SJSA1 (cell line): ENCODE data around the gene SCAPER. TPM values are rescaled to one million over a fixed set of nuclear protein-coding genes. Genes with fewer than 3 reads are reported as not detected.
"Not testable (repeated sequence)": the region's sequence is repeated elsewhere in the genome, so short reads cannot be mapped to it uniquely, and the experiment has no call there.

ENCODE experiments used
- DNase-seq, 2 experiments: peaks; one replicate each; pipeline ENCODE4 v3.0.0-alpha.2; 2015 to 2020; ENCODE audit warnings: low spot score in 2 of 2, low read depth in 1 of 2
- H3K27ac ChIP-seq: fragments of 250-450 bp; sonication (Bioruptor Pico); 2 replicates; pipeline ENCODE4 v1.5.1; 2020; ENCODE audit warnings: mild to moderate bottlenecking, moderate library complexity
- H3K27me3 ChIP-seq: fragments of 250-450 bp; sonication (Bioruptor Pico); replicated peaks from 2 replicates; pipeline ENCODE4 v1.5.1; 2020; ENCODE audit warnings: mild to moderate bottlenecking, moderate library complexity
- H3K36me3 ChIP-seq: fragments of 250-450 bp; sonication (Bioruptor Pico); 2 replicates; pipeline ENCODE4 v1.5.1; 2020; ENCODE audit warnings: mild to moderate bottlenecking
- H3K4me1 ChIP-seq: fragments of 250-450 bp; sonication (Bioruptor Pico); replicated peaks from 2 replicates; pipeline ENCODE4 v1.6.1; 2021; ENCODE audit warnings: mild to moderate bottlenecking
- H3K4me3 ChIP-seq: fragments of 250-450 bp; sonication (Bioruptor Pico); 2 replicates; pipeline ENCODE4 v1.5.1; 2020; ENCODE audit warnings: mild to moderate bottlenecking
- H3K9me3 ChIP-seq: fragments of 250-450 bp; sonication (Bioruptor Pico); replicated peaks from 2 replicates; pipeline ENCODE4 v1.5.1; 2020; ENCODE audit warnings: mild to moderate bottlenecking
- total RNA-seq: library from RNA; depleted of rRNA; stranded (reverse); fragments of >200 nt; shearing (Covaris generic); gene quantifications from 2 replicates; pipeline ENCODE4 v1.2.3, GENCODE V29; 2014

SCAPER gene
- total RNA-seq, 1 experiment from 2014 or later, result 10.2 TPM

DNA sequence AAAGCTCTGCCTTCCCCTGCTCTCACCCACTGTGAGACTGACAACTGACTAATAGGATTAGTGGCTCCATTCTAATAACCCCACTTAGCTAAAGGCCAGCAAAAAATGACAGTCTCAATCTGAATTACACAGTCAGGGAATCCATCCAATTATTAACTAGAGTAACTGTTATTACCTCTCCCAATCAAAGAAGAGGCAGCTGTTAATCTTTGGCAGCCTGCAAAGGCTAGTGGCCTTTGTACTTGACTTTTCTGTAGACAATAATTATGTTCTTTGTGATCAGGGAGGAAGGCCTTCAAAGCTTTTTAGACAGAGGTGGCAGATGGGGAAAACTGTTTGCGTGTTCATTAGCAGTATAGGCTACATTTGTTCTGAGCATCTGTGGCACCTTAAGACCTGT is 390.9 kb downstream of the SCAPER start:
- H3K27ac ChIP-seq, result no peak overlapping the region
- no peak for DNase-seq
- no peaks in the 10 kb centered on the region for H3K4me1 ChIP-seq
- no peaks in the 10 kb centered on the region; the same call in 1 of the 2 replicates for H3K9me3 ChIP-seq
- no peak overlapping the region for H3K4me3 ChIP-seq
- H3K27me3 ChIP-seq, result no peaks in the 10 kb centered on the region
- H3K36me3 ChIP-seq, result no peaks in the 10 kb centered on the region

GRCh38 chr15:76512971-76513370 is 392.2 kb downstream of the SCAPER start:
- H3K27me3 ChIP-seq, result no peaks in the 10 kb centered on the region
- H3K27ac ChIP-seq, result no peak overlapping the region
- H3K9me3 ChIP-seq, result no peaks in the 10 kb centered on the region; the same call in 1 of the 2 replicates
- H3K4me1 ChIP-seq, result no peaks in the 10 kb centered on the region
- no peaks in the 10 kb centered on the region for H3K36me3 ChIP-seq
- no peak for DNase-seq
- H3K4me3 ChIP-seq, result no peak overlapping the region

GRCh38 chr15:76510663-76511062 is 394.5 kb downstream of the SCAPER start:
- DNase-seq, H3K36me3 ChIP-seq, H3K4me3 ChIP-seq, H3K27ac ChIP-seq, H3K9me3 ChIP-seq, H3K4me1 ChIP-seq, H3K27me3 ChIP-seq: not testable (repeated sequence)

GRCh38 chr15:76503804-76504203 is 401.3 kb downstream of the SCAPER start:
- Histone ChIP-seq H3K36me3 (no peaks in the 10 kb centered on the region), H3K27ac (no peak overlapping the region), H3K4me1 (no peaks in the 10 kb centered on the region), H3K4me3 (no peak overlapping the region), H3K9me3 (no peaks in the 10 kb centered on the region), H3K27me3 (no peaks in the 10 kb centered on the region)
- no peak for DNase-seq

GRCh38 chr15:76503121-76503520 is 402.0 kb downstream of the SCAPER start:
- no peak for DNase-seq

DNA sequence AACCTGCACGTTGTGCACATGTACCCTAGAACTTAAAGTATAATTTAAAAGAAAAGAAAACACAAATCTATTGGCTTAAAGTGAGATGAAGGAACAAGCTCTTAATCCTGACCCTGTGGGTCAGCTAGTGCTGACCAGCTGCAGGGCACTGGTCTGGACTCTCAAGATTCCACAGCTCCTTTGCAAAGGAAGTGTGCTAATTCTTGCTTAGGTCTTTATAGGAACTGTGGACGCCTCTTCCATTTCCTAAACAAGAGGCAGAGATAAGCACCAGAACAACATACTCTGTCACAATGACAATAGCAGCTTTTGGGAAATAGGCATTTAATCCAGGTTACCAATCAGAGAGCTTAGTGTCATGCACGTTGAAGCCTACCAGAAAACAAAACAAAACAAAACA is 402.5 kb downstream of the SCAPER start:
- DNase-seq, result no peak
- Histone ChIP-seq H3K27me3 (no peaks in the 10 kb centered on the region), H3K4me1 (no peaks in the 10 kb centered on the region), H3K9me3 (no peaks in the 10 kb centered on the region), H3K4me3 (no peak overlapping the region), H3K36me3 (no peaks in the 10 kb centered on the region), H3K27ac (no peak overlapping the region)

More at GRCh38 chr15:76503121-76503520, 402.0 kb downstream of the SCAPER start:
- no peaks in the 10 kb centered on the region for H3K9me3 ChIP-seq
- no peaks in the 10 kb centered on the region for H3K36me3 ChIP-seq
- H3K27ac ChIP-seq, result no peak overlapping the region
- H3K27me3 ChIP-seq, result no peaks in the 10 kb centered on the region
- no peaks in the 10 kb centered on the region for H3K4me1 ChIP-seq
- H3K4me3 ChIP-seq, result no peak overlapping the region

DNA sequence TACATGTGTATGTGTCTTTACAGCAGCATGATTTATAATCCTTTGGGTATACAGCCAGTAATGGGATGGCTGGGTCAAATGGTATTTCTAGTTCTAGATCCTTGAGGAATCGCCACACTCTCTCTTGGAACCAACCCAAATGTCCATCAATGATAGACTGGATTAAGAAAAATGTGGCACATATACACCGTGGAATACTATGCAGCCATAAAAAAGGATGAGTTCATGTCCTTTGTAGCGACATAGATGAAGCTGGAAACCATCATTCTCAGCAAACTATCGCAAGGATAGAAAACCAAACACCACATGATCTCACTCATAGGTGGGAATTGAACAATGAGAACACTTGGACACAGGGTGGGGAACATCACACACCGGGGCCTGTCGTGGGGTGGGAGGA is 403.0 kb downstream of the SCAPER start:
- not testable (repeated sequence) for H3K4me1 ChIP-seq, H3K9me3 ChIP-seq, H3K27ac ChIP-seq, H3K4me3 ChIP-seq, H3K27me3 ChIP-seq, DNase-seq, H3K36me3 ChIP-seq

GRCh38 chr15:76501726-76502125 is 403.4 kb downstream of the SCAPER start:
- Histone ChIP-seq H3K27ac (no peak overlapping the region), H3K9me3 (no peaks in the 10 kb centered on the region), H3K27me3 (no peaks in the 10 kb centered on the region), H3K36me3 (no peaks in the 10 kb centered on the region), H3K4me3 (no peak overlapping the region), H3K4me1 (no peaks in the 10 kb centered on the region)
- no peak for DNase-seq

DNA sequence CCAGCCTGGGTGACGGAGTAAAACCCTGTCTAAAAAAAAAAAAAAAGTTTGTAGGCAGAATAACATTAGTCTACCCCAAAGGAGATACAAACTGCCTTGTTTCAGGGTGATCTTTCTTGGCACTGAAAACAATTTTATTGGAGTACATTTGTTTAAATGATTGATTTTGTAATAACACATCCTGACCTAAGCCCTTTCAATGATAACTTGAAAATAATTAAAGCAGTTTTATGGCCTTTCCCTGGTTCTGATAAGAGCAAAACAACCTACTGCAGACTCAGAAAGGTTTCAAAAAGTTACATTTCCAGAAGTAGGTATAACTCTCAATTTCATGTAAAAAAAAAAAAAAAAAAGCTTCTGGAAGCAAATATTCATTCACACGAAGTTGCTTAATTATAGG is 404.1 kb downstream of the SCAPER start:
- H3K9me3 ChIP-seq, result no peaks in the 10 kb centered on the region
- DNase-seq, result no peak
- H3K4me3 ChIP-seq, result no peak overlapping the region
- no peaks in the 10 kb centered on the region for H3K27me3 ChIP-seq
- no peak overlapping the region for H3K27ac ChIP-seq
- H3K36me3 ChIP-seq, result no peaks in the 10 kb centered on the region
- H3K4me1 ChIP-seq, result no peaks in the 10 kb centered on the region

DNA sequence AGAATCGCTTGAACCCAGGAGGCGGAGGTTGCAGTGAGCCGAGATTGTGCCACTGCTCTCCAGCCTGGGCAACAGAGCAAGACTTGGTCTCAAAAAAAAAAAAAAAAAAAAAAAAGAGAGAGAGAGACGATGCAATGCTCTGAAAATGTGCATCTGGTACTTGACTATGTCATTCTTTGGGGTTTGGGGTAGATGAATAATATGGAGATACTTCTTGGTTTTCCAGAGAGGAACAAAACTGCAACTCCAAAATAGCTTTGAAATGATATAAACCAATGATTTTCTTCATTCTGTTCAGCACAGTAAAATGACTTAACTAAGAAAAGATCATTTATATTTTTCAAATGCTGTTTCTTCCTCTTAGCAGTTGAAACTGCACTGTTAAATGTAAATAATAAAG is 409.7 kb downstream of the SCAPER start:
- no peak overlapping the region for H3K4me3 ChIP-seq
- no peak for DNase-seq
- no peak overlapping the region for H3K27ac ChIP-seq
- H3K9me3 ChIP-seq, result no peaks in the 10 kb centered on the region
- no peaks in the 10 kb centered on the region for H3K4me1 ChIP-seq
- H3K36me3 ChIP-seq, result no peaks in the 10 kb centered on the region
- H3K27me3 ChIP-seq, result no peaks in the 10 kb centered on the region

DNA sequence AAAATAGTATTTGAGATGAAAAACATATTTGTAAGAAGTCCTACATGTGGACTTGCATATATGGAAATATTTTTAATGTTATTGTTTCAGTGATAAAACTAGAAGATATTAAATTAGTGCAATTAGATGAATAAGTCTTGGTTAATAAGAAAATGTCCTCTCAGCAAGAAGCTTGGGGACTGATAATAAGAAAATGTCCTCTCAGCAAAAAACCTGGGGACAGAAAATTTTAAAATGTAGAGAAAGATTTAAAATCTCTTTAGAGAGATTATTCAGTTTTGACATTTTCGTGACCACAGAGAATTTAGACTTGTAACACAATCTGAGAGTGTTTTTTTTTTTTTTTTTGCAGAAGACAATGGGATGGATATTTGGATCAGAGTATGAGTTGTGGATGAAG is 412.6 kb downstream of the SCAPER start:
- no peaks in the 10 kb centered on the region for H3K27me3 ChIP-seq
- H3K36me3 ChIP-seq, result no peaks in the 10 kb centered on the region
- H3K4me1 ChIP-seq, result no peaks in the 10 kb centered on the region
- no peaks in the 10 kb centered on the region for H3K9me3 ChIP-seq
- no peak overlapping the region for H3K4me3 ChIP-seq
- no peak overlapping the region for H3K27ac ChIP-seq
- DNase-seq, result no peak

DNA sequence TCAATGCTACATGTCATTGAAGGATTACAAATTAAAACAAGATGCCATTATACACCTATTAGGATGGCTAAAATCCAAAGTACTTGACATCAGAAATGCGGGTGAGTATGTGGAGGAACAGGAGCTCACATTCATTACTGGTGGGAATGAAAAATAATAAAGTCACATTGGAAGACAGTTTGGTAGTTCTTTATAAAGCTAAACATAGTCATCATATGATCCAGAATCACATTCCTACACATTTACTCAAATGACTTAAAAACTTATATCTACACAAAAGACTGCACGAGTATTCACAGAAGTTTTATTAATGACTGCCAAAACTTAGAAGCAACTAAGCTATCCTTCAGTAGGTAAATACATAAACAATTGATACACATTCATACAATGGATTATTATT is 421.4 kb downstream of the SCAPER start:
- Histone ChIP-seq H3K9me3 (no peaks in the 10 kb centered on the region), H3K27me3 (no peaks in the 10 kb centered on the region; the same call in 1 of the 2 replicates), H3K4me1 (no peaks in the 10 kb centered on the region), H3K27ac (no peak overlapping the region), H3K4me3 (no peak overlapping the region), H3K36me3 (no peaks in the 10 kb centered on the region)
- no peak for DNase-seq

- H3K27ac ChIP-seq, result no peak overlapping the region
- H3K36me3 ChIP-seq, result no peaks in the 10 kb centered on the region
- H3K9me3 ChIP-seq, result no peaks in the 10 kb centered on the region
- DNase-seq, result no peak
- no peak overlapping the region for H3K4me3 ChIP-seq
- H3K4me1 ChIP-seq, result no peaks in the 10 kb centered on the region
- no peaks in the 10 kb centered on the region; the same call in 1 of the 2 replicates for H3K27me3 ChIP-seq
These were observed 422.1 kb downstream of the SCAPER start for GRCh38 chr15:76483018-76483417.

DNA sequence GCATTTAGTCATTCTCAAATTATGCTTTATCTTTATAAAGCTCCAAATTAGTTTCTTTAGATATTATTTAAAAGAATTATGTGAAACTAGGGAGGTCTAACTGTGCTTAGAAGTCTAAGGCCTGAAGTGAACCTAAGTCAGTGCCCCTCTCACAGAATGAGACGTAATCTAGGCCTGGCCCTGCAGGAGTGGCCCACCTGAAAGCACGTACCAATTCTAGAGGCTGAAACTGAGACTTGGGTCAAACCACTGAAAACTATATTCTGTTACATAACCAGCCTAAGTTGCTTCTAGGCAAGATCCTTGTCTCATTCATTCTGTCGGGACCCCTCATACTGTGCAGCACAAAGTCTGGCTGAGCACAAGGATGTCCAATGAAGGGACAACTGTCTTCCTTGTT is 424.9 kb downstream of the SCAPER start:
- H3K4me1 ChIP-seq, result no peaks in the 10 kb centered on the region
- DNase-seq, result no peak
- no peak overlapping the region for H3K4me3 ChIP-seq
- no peak overlapping the region for H3K27ac ChIP-seq
- no peaks in the 10 kb centered on the region for H3K36me3 ChIP-seq
- H3K27me3 ChIP-seq, result no peaks in the 10 kb centered on the region
- no peaks in the 10 kb centered on the region for H3K9me3 ChIP-seq

GRCh38 chr15:76470691-76471090 is 434.4 kb downstream of the SCAPER start:
- Histone ChIP-seq H3K36me3 (no peaks in the 10 kb centered on the region), H3K9me3 (no peaks in the 10 kb centered on the region), H3K4me1 (no peaks in the 10 kb centered on the region), H3K27me3 (no peaks in the 10 kb centered on the region), H3K27ac (no peak overlapping the region), H3K4me3 (no peak overlapping the region)
- no peak for DNase-seq
